ENCODE results near the gene CDC26. TPM values are rescaled to one million over a fixed set of nuclear protein-coding genes. Genes with fewer than 3 reads are reported as not detected.

Gene CDC26
- polyA plus RNA-seq, result 92.2 and 96.9 TPM in 2 replicates

DNA sequence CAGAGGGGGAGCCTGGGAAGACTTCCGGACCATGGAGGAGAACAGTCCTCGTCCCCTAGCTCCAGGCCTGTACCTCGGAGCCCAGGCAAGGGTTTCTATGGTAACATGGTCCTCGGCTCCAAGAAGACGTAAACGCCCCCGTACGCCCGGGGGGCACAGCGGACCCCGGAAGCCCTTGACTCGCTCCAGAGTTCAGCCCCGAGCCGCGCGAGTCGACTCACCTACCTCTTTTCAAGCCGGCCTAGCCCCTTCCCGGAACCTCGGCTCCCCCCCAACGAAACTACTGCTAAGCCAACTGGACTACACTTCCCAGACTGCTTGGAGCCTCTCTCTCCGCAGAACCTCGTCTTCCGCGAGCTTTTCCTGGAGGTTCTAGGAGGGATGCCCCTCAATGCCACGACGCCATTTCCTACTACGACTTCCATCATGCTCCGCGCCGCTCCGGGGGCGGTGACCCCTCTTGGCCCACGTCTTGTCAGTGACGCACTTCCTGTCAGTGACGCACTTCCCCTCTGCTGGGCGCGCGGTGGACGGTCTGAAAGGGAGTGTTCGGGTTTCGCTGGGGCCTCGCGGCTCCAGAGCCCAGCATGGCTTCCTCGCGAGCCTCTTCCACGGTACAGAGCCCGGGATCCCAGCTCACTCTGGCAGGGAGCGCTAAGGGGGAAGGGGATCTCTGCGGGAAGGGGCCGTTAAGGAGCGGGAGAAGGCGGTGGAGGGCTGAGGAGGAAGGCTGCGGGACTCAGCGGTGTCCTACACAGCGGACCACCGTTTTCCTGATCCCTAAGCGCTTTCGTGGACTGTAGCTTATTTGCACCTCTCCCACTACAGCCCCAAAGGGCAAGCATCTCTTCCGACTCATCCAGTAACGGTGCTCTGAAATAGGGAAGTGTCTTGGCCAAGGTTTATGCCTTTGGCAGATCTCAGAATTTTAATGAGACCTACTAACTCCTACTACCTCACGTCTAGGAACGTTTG, at the start of gene CDC26, which contains the start of gene PRPF4:
CDC26 (minus strand) TSS at position 416 of the 975 bp plus-strand sequence. CDS start 3,065 bp downstream, outside the sequence.
PRPF4 (plus strand) TSS at position 502 of the 975 bp plus-strand sequence; CDS start at position 588, 86 bp downstream.

DNA sequence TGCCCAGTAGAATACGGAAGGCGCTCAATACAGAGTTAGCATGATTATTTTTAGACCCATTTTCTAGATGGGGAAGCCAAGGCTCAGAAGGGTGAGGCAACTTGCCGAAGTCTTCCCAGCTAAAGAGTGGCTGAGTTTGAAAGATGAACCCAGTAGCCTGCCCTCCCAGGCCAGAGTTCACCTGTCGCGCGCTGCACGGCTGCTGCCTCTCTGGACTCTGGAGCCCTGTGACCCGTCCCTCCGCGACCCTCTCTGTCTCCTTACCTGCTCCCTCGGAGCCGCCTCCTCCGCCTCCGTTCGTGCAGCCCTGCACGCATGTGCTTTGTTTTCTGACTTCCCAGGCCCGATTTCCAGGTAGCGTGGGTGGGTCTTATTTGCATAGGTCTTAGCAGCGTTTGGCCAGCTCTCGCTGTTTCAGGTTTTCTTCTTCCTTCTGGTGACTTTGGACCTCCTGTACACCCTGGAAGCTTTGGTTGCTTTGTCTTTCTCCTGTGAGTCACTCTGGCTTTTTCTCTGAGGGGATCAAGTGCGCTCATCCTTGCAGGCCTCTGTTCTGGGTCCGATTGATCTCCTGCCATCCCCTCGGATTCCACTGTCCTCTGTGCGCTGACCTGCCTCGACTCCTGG, 27.5 kb upstream of the CDC26 start, which contains the start of gene RNF183:
RNF183 (minus strand) TSS at position 585 of the 627 bp plus-strand sequence. CDS start 5,192 bp downstream, outside the sequence.

DNA sequence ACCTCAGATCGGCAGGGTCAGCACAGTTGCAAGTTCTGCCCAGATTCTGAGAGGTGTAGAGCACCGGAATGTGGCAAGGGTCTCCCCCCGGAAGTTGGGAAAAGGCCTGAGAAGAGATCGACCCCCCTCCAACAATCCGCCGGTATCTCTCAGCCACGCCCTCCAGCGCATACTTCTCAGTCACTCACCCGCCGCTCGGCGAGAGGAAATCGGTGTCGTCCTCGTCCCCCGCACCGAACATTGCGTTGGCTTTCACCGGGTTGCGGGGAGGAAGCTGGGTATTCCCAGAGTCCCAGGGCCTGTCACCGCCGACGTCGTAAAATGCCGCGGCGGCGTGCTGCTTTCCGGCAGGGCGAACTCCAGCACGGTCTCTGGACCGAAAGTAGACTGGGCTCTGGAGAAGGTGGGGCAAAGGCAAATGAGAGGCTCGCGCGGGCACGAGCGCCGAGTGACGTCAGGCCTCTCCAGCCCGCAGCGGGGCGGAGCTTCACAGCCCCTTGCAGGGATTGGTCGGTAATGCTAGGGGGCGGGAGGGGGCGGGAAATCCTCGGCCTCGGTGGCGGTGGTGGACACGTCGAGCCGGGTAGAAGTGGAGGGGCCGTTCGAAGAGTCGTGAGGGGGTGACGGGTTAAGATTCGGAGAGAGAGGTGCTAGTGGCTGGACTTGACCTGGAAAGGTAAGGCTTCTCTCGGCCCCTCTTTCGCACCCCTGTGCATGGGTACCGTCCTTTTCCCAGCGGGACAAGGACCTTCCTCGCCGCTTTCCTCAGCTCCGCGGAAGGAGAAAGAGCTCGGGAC, 54.2 kb downstream of the CDC26 start, which contains the start of the genes FKBP15 and SLC31A1:
FKBP15 (minus strand) TSS at position 275 of the 797 bp plus-strand sequence; CDS start at position 241, 34 bp downstream.
SLC31A1 (plus strand) TSS at position 542 of the 797 bp plus-strand sequence. CDS start 34,605 bp downstream, outside the sequence.

Other genes with a start within 250 kb of the CDC26 start
- gene ZFP37, start 218.8 kb downstream of the CDC26 start, polyA plus RNA-seq, result 2.6 and 6.1 TPM in 2 replicates
- gene SLC31A2, start 124.6 kb downstream of the CDC26 start, polyA plus RNA-seq, result 12.9 and 20.0 TPM in 2 replicates
- 23.9 and 28.0 TPM in 2 replicates for gene FKBP15, start 54.3 kb downstream of the CDC26 start, polyA plus RNA-seq
- gene SLC31A1, start 54.0 kb downstream of the CDC26 start, polyA plus RNA-seq, result 2.3 and 8.2 TPM in 2 replicates
- gene PRPF4, start 86 bp upstream of the CDC26 start, polyA plus RNA-seq, result 7.6 and 8.3 TPM in 2 replicates
- gene RNF183, start 27.8 kb upstream of the CDC26 start, polyA plus RNA-seq, result not detected in 2 replicates
- gene WDR31, start 64.7 kb upstream of the CDC26 start, polyA plus RNA-seq, result 0.24 and 2.8 TPM in 2 replicates
- 48.0 and 54.2 TPM in 2 replicates for gene BSPRY, start 74.0 kb upstream of the CDC26 start, polyA plus RNA-seq
- gene HDHD3, start 101.4 kb upstream of the CDC26 start, polyA plus RNA-seq, result 2.5 and 8.8 TPM in 2 replicates
- 9.0 and 10.7 TPM in 2 replicates for gene ALAD, start 125.7 kb upstream of the CDC26 start, polyA plus RNA-seq
- gene POLE3, start 135.1 kb upstream of the CDC26 start, polyA plus RNA-seq, result 13.8 and 21.4 TPM in 2 replicates
- not detected in 2 replicates for gene C9orf43, start 135.2 kb upstream of the CDC26 start, polyA plus RNA-seq
- 0.83 TPM in 1 of 2 replicates, not detected in the other for gene RGS3, start 188.2 kb upstream of the CDC26 start, polyA plus RNA-seq

All from Purkinje cell (primary cell).